ENCODE results near the gene NECAP2.
"Not testable (repeated sequence)": the region's sequence is repeated elsewhere in the genome, so short reads cannot be mapped to it uniquely, and the experiment has no call there.

The NECAP2 gene

GRCh38 chr1:16458831-16459230, 18.3 kb downstream of the NECAP2 start:
- DNase-seq (ENCODE audit: low read depth in 2 of 2), result no peak

- no peak for DNase-seq (ENCODE audit: low read depth in 2 of 2)
Measured at GRCh38 chr1:16459352-16459925, 18.9 kb downstream of the NECAP2 start.

GRCh38 chr1:16461681-16462080, 21.2 kb downstream of the NECAP2 start:
- no peak for DNase-seq (ENCODE audit: low read depth in 2 of 2)

GRCh38 chr1:16462773-16463330, 22.3 kb downstream of the NECAP2 start:
- no peak for DNase-seq (ENCODE audit: low read depth in 2 of 2)

GRCh38 chr1:16464917-16465625, 24.5 kb downstream of the NECAP2 start:
- no peak for DNase-seq (ENCODE audit: low read depth in 2 of 2)

- DNase-seq (ENCODE audit: low read depth in 2 of 2), result no peak
Measured at GRCh38 chr1:16468558-16468957, 28.0 kb downstream of the NECAP2 start.

GRCh38 chr1:16474166-16474800, 33.8 kb downstream of the NECAP2 start:
- DNase-seq (ENCODE audit: low read depth in 2 of 2), result no peak

GRCh38 chr1:16474891-16475290, 34.4 kb downstream of the NECAP2 start:
- DNase-seq (ENCODE audit: low read depth in 2 of 2), result not testable (repeated sequence)

GRCh38 chr1:16475771-16476770, 35.5 kb downstream of the NECAP2 start:
- not testable (repeated sequence) for DNase-seq (ENCODE audit: low read depth in 2 of 2)

GRCh38 chr1:16478091-16478490, 37.6 kb downstream of the NECAP2 start:
- no peak for DNase-seq (ENCODE audit: low read depth in 2 of 2)

GRCh38 chr1:16483146-16483545, 42.6 kb downstream of the NECAP2 start:
- DNase-seq (ENCODE audit: low read depth in 2 of 2), result not testable (repeated sequence)

- not testable (repeated sequence) for DNase-seq (ENCODE audit: low read depth in 2 of 2)
Measured at GRCh38 chr1:16483639-16484500, 43.3 kb downstream of the NECAP2 start.

GRCh38 chr1:16484501-16484835, 43.9 kb downstream of the NECAP2 start:
- DNase-seq (ENCODE audit: low read depth in 2 of 2), result no peak

GRCh38 chr1:16484931-16485330, 44.4 kb downstream of the NECAP2 start:
- DNase-seq (ENCODE audit: low read depth in 2 of 2), result no peak

- not testable (repeated sequence) for DNase-seq (ENCODE audit: low read depth in 2 of 2)
Measured at GRCh38 chr1:16486316-16486715, 45.8 kb downstream of the NECAP2 start.

- DNase-seq (ENCODE audit: low read depth in 2 of 2), result not testable (repeated sequence)
Measured at GRCh38 chr1:16487011-16487410, 46.5 kb downstream of the NECAP2 start.

GRCh38 chr1:16489195-16489880, 48.8 kb downstream of the NECAP2 start:
- DNase-seq (ENCODE audit: low read depth in 2 of 2), result not testable (repeated sequence)

- DNase-seq (ENCODE audit: low read depth in 2 of 2), result no peak
Measured at GRCh38 chr1:16491056-16491675, 50.6 kb downstream of the NECAP2 start.

- DNase-seq (ENCODE audit: low read depth in 2 of 2), result not testable (repeated sequence)
Measured at GRCh38 chr1:16492937-16493336, 52.4 kb downstream of the NECAP2 start.

- not testable (repeated sequence) for DNase-seq (ENCODE audit: low read depth in 2 of 2)
Measured at GRCh38 chr1:16493731-16494130, 53.2 kb downstream of the NECAP2 start.
